SU-DHL-6 (cell line): ENCODE data around the gene INTS15.

Source experiments
- EZH2phosphoT487 ChIP-seq: fragments of 200-600 bp; sonication (generic), shearing (Covaris generic); conservative IDR thresholded peaks from 2 replicates; pipeline ENCODE4 v1.6.1; 2018; ENCODE audit warnings: mild to moderate bottlenecking, antibody characterized with exemption, low read length, moderate library complexity, mixed read lengths
- TF ChIP-seq, protein P1 (sequence below): fragments of 200-600 bp; sonication (generic); IDR thresholded peaks from one replicate; pipeline ENCODE4 v1.5.1; 2017; ENCODE audit warnings: antibody characterized with exemption, mild to moderate bottlenecking, low read length, moderate library complexity; ENCODE audit not compliant: insufficient read depth, poor library complexity, severe bottlenecking

DNA sequence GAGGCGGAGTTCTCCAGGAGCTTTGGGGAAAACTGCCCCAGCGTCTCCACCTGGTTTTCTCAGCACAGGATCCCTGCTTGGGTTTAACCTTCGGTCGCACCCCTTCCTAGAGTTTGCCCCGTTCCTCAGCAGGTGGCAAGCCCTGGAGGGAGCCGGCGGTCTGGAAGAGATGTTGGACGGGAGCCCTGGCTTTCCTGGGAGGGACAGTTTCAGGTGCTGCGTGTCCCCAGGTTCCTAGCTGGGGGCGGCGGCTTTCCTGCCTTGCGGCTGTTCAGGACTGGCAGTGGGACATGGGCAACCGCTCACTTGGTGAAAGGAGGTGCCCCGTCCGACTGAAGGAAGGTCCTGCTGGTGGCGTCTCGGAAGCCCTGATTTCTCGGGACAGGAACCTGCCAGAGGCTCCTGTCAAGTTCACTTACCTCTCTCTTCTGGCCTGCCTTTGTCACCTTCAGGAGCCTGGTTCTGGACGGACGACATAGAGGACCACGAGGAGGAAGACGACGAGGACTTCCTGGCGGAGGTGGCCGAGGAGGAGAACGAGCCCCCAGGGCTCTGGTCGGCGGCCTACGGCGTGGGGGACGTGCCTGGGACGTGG, 62.1 kb downstream of the INTS15 start:
- TF ChIP-seq, protein P1, sequence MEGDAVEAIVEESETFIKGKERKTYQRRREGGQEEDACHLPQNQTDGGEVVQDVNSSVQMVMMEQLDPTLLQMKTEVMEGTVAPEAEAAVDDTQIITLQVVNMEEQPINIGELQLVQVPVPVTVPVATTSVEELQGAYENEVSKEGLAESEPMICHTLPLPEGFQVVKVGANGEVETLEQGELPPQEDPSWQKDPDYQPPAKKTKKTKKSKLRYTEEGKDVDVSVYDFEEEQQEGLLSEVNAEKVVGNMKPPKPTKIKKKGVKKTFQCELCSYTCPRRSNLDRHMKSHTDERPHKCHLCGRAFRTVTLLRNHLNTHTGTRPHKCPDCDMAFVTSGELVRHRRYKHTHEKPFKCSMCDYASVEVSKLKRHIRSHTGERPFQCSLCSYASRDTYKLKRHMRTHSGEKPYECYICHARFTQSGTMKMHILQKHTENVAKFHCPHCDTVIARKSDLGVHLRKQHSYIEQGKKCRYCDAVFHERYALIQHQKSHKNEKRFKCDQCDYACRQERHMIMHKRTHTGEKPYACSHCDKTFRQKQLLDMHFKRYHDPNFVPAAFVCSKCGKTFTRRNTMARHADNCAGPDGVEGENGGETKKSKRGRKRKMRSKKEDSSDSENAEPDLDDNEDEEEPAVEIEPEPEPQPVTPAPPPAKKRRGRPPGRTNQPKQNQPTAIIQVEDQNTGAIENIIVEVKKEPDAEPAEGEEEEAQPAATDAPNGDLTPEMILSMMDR, result no peak
- no peak for TF ChIP-seq EZH2phosphoT487
